Osteocyte (in vitro differentiated cells): Measurements from ENCODE around the gene LRRC1. TPM values are rescaled to one million over a fixed set of nuclear protein-coding genes. Genes with fewer than 3 reads are reported as not detected.

ENCODE experiments used
- DNase-seq: peaks from one replicate; pipeline ENCODE4 v3.0.0; 2021; ENCODE audit warnings: mixed read lengths; ENCODE audit not compliant: unreplicated experiment; ENCODE audit errors: extremely low spot score
- H3K27ac Mint-ChIP-seq: one replicate; pipeline ENCODE4 v1.8.0; 2021; ENCODE audit warnings: mild to moderate bottlenecking, mixed read lengths; ENCODE audit not compliant: unreplicated experiment
- H3K27me3 Mint-ChIP-seq: one replicate; pipeline ENCODE4 v1.8.0; 2021; ENCODE audit warnings: mixed read lengths; ENCODE audit not compliant: unreplicated experiment
- H3K36me3 Mint-ChIP-seq: one replicate; pipeline ENCODE4 v1.8.0; 2021; ENCODE audit warnings: mixed read lengths; ENCODE audit not compliant: unreplicated experiment
- H3K4me1 Mint-ChIP-seq: one replicate; pipeline ENCODE4 v1.8.0; 2021; ENCODE audit warnings: mixed read lengths; ENCODE audit not compliant: unreplicated experiment
- H3K4me3 Mint-ChIP-seq: one replicate; pipeline ENCODE4 v1.8.0; 2021; ENCODE audit warnings: mild to moderate bottlenecking, moderate library complexity, mixed read lengths; ENCODE audit not compliant: unreplicated experiment
- H3K9me3 Mint-ChIP-seq: one replicate; pipeline ENCODE4 v1.8.0; 2021; ENCODE audit warnings: mixed read lengths; ENCODE audit not compliant: unreplicated experiment
- total RNA-seq: library from RNA; stranded (reverse); gene quantifications from 2 replicates; pipeline ENCODE4 v1.2.1, GENCODE V29; 2021
- TF ChIP-seq, protein P1 (sequence below): fragments of 200-600 bp; sonication (generic); IDR thresholded peaks from 2 replicates; pipeline ENCODE4 v1.5.0; 2021; ENCODE audit warnings: antibody characterized with exemption, mild to moderate bottlenecking, moderate library complexity

Gene LRRC1
- total RNA-seq, 1 donor from 2014 or later = 7.4 TPM

DNA sequence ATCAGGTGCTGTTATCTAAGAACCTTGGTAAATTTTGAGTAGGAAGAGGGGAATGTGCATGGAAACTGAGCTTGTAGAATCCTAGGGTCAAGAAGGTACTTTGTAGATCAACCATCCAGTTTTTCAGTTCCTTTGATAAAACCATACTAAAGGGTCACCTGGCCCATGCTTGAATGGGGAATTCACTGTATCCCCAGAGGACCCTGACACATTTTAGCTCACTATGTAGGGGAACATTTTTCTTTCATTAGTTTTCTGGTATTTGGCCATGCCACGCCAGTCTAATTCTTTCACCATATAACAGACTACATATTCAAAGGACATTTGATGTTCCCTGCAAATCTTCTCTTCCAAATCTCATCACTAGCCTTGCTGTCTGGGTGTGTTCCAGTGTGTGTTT lies 29.9 kb downstream of the LRRC1 start:
- H3K4me3 Mint-ChIP-seq = no peak overlapping the region
- no peaks in the 10 kb centered on the region for H3K9me3 Mint-ChIP-seq
- TF ChIP-seq, protein P1, sequence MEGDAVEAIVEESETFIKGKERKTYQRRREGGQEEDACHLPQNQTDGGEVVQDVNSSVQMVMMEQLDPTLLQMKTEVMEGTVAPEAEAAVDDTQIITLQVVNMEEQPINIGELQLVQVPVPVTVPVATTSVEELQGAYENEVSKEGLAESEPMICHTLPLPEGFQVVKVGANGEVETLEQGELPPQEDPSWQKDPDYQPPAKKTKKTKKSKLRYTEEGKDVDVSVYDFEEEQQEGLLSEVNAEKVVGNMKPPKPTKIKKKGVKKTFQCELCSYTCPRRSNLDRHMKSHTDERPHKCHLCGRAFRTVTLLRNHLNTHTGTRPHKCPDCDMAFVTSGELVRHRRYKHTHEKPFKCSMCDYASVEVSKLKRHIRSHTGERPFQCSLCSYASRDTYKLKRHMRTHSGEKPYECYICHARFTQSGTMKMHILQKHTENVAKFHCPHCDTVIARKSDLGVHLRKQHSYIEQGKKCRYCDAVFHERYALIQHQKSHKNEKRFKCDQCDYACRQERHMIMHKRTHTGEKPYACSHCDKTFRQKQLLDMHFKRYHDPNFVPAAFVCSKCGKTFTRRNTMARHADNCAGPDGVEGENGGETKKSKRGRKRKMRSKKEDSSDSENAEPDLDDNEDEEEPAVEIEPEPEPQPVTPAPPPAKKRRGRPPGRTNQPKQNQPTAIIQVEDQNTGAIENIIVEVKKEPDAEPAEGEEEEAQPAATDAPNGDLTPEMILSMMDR = no peak
- H3K4me1 Mint-ChIP-seq = peaks cover 15% of the 10 kb centered on the region
- DNase-seq = no peak
- no peaks in the 10 kb centered on the region for H3K27me3 Mint-ChIP-seq
- no peak overlapping the region for H3K27ac Mint-ChIP-seq
- H3K36me3 Mint-ChIP-seq = no peaks in the 10 kb centered on the region

DNA sequence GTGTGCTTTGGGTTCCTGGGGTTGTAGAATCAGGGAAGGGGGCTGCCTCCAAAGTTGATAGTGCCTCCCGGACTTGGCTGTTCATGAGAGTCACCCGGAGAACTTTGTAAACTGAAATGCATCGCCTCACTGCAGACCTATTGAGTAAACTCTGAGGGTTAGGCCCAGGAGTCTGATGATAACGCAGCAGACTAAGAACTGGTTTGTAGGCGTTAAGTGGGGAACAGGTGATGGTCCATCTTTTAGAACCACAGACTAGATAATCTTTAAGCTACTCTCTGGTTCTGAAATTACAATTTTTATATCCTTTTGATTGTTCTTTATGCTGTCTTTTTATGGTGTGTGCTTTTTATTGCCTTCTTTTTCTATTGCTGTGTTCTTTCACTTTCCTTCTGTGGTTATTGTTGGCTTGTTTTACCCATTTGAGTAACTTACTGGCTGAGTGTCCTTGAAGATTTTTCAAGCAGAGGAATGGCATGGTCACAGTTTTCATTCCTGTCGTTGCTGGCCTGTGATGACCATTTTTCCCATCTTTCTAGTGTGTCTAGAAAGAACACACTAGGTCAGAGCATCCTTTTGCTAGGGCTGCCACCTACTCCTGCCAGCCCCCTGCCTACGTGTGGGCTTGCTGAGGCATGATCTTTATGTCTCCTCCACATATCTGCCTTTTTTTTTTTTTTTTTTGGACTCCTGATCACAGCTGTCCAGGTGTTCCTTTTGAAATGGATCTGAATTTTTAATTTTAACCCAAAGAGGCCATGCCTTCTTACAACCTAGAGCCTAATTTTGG lies 30.9 kb downstream of the LRRC1 start:
- Mint-ChIP-seq H3K4me1 (peaks cover 17% of the 10 kb centered on the region), H3K4me3 (no peak overlapping the region), H3K36me3 (no peaks in the 10 kb centered on the region)

DNA sequence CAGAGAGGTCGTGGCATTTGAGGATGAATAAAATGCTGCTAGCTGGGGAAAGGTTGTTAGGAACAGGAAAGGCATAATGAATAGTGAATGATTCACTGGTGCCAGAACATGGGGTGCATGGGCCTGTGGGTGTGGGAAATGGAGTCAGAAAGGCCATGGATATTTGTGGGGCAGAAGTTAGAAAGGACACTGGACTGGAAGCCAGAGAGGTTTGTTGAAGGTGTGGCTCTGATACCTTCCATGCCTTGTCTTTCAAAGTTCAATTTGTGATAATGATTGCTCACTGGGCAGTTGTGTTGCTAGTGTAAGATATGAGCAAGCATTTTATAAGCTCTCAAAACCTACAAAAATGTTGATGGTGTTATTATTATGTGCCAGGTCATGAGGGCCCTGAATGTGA lies 32.7 kb downstream of the LRRC1 start:
- H3K27me3 Mint-ChIP-seq = no peaks in the 10 kb centered on the region
- TF ChIP-seq, protein P1 = no peak
- DNase-seq = no peak
- no peak overlapping the region for H3K27ac Mint-ChIP-seq
- H3K4me1 Mint-ChIP-seq = peaks cover 12% of the 10 kb centered on the region
- H3K4me3 Mint-ChIP-seq = no peak overlapping the region
- H3K9me3 Mint-ChIP-seq = no peaks in the 10 kb centered on the region
- H3K36me3 Mint-ChIP-seq = no peaks in the 10 kb centered on the region

More for the DNA sequence above, 30.9 kb downstream of the LRRC1 start:
- no peaks in the 10 kb centered on the region for H3K27me3 Mint-ChIP-seq
- no peaks in the 10 kb centered on the region for H3K9me3 Mint-ChIP-seq
- H3K27ac Mint-ChIP-seq = no peak overlapping the region
- DNase-seq = no peak
- TF ChIP-seq, protein P1 = no peak

DNA sequence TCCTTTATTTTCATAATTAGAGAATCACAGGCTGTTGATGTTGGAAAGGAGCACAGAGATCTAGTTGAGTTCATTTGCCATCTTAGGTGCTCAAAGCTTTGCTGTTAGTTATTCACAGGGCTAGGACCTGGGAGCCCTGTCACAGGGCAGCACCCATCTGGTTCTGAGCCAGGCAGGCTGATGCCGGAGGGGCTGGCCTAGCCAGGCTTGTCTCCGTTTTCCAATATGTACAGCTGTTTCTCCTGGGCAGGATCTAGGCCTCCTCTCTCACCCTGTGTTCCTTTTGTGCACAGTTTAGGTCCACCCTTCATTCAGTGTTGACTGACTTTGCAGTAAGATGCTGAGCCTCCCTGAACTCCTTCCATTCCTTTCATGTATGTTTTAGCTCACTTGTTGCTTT lies 33.4 kb downstream of the LRRC1 start:
- H3K36me3 Mint-ChIP-seq = no peaks in the 10 kb centered on the region
- no peaks in the 10 kb centered on the region for H3K27me3 Mint-ChIP-seq
- TF ChIP-seq, protein P1 = no peak
- no peaks in the 10 kb centered on the region for H3K9me3 Mint-ChIP-seq
- H3K4me3 Mint-ChIP-seq = no peak overlapping the region
- no peak overlapping the region for H3K27ac Mint-ChIP-seq
- H3K4me1 Mint-ChIP-seq = peaks cover 15% of the 10 kb centered on the region
- no peak for DNase-seq

DNA sequence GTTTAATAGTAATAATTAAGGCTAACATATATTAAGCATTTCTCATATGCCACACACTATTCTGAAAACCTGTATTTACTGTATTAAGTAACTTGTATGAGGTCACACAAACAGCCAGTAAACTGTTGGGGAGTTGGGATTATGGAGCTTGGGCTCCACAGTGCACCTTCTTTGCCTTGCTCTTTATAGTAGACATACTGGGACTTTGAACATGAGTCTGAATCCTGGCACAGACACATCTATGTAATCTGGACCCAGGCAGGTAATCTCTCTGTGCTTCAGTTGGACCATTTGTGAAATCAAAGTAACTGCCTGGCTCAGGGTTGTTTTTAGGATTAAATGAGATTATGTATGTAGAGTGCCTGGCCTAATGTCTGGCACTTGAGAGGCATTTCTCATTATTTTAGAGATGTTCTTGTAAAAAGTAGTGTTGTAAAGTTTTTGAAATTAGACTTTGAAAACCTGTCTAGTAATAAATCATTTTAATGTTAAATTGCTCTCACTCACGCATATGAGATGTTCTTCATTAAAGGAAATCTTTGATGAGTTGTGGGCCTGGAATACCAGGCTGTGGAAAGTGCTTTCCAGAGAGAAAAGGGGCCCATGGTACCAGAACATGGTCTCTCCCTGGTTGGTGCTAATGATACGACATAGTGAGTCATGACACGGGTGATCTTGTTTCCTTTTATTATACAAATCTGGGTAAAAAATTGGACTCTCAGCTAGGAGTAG lies 34.3 kb downstream of the LRRC1 start:
- DNase-seq = no peak
- Mint-ChIP-seq H3K4me1 (peaks cover 16% of the 10 kb centered on the region), H3K36me3 (no peaks in the 10 kb centered on the region), H3K27me3 (no peaks in the 10 kb centered on the region), H3K27ac (no peak overlapping the region), H3K9me3 (no peaks in the 10 kb centered on the region), H3K4me3 (no peak overlapping the region)
- TF ChIP-seq, protein P1 = no peak
